Measurements from ENCODE around the gene AGAP5. TPM values are rescaled to one million over a fixed set of nuclear protein-coding genes. Genes with fewer than 3 reads are reported as not detected.
"Not testable (repeated sequence)": the region's sequence is repeated elsewhere in the genome, so short reads cannot be mapped to it uniquely, and the experiment has no call there.

Gene AGAP5
- total RNA-seq, 4 donors from 2014 or later: 2.1 to 10.1 (median 5.8) TPM

GRCh38 chr10:73689596-73689995 is 8.3 kb downstream of the AGAP5 start:
- DNase-seq (ENCODE audit: low spot score in 2 of 2); H3K9me3 ChIP-seq; H3K4me3 ChIP-seq; H3K4me1 ChIP-seq; H3K27ac ChIP-seq; H3K27me3 ChIP-seq; H3K36me3 ChIP-seq: not testable (repeated sequence)
- 100% methylated on average over 2 of the region's 28 CpGs for WGBS

GRCh38 chr10:73687641-73688040 is 10.3 kb downstream of the AGAP5 start:
- H3K27me3 ChIP-seq; H3K27ac ChIP-seq; H3K9me3 ChIP-seq; DNase-seq (ENCODE audit: low spot score in 2 of 2); H3K4me1 ChIP-seq; H3K4me3 ChIP-seq; H3K36me3 ChIP-seq: not testable (repeated sequence)
- 84% methylated on average over 1 of the region's 1 CpG for WGBS

GRCh38 chr10:73674546-73674945 is 23.4 kb downstream of the AGAP5 start:
- H3K27ac ChIP-seq; DNase-seq (ENCODE audit: low spot score in 2 of 2); H3K4me3 ChIP-seq; H3K9me3 ChIP-seq; H3K27me3 ChIP-seq; H3K36me3 ChIP-seq; H3K4me1 ChIP-seq: not testable (repeated sequence)
- 85% methylated on average over 4 of the region's 20 CpGs for WGBS

- not testable (repeated sequence) for H3K4me3 ChIP-seq; H3K27ac ChIP-seq; H3K9me3 ChIP-seq; H3K27me3 ChIP-seq; H3K36me3 ChIP-seq; H3K4me1 ChIP-seq; DNase-seq (ENCODE audit: low spot score in 2 of 2)
- 87% methylated on average over 4 of the region's 4 CpGs for WGBS
Observed at GRCh38 chr10:73668378-73668777, 29.5 kb downstream of the AGAP5 start.

GRCh38 chr10:73666153-73666809 is 31.6 kb downstream of the AGAP5 start:
- DNase-seq (ENCODE audit: low spot score in 2 of 2); H3K27ac ChIP-seq; H3K27me3 ChIP-seq; H3K36me3 ChIP-seq; H3K9me3 ChIP-seq; H3K4me3 ChIP-seq; H3K4me1 ChIP-seq: not testable (repeated sequence)
- 23% methylated on average over 2 of the region's 5 CpGs for WGBS

GRCh38 chr10:73665581-73665980 is 32.3 kb downstream of the AGAP5 start:
- H3K4me1 ChIP-seq; H3K36me3 ChIP-seq; H3K27ac ChIP-seq; H3K9me3 ChIP-seq; DNase-seq (ENCODE audit: low spot score in 2 of 2); H3K4me3 ChIP-seq; H3K27me3 ChIP-seq: not testable (repeated sequence)
- 93% methylated on average over 2 of the region's 3 CpGs for WGBS

- not testable (repeated sequence) for H3K4me1 ChIP-seq; H3K9me3 ChIP-seq; H3K27ac ChIP-seq; H3K36me3 ChIP-seq; DNase-seq (ENCODE audit: low spot score in 2 of 2); H3K4me3 ChIP-seq; H3K27me3 ChIP-seq
- WGBS: 84% methylated on average over 4 of the region's 13 CpGs
Observed at GRCh38 chr10:73664156-73665040, 33.5 kb downstream of the AGAP5 start.

- not testable (repeated sequence) for H3K4me3 ChIP-seq; H3K27ac ChIP-seq; H3K9me3 ChIP-seq; H3K27me3 ChIP-seq; H3K4me1 ChIP-seq; H3K36me3 ChIP-seq; DNase-seq (ENCODE audit: low spot score in 2 of 2)
- WGBS: 60% methylated on average over 3 of the region's 10 CpGs
Observed at GRCh38 chr10:73663621-73664020, 34.3 kb downstream of the AGAP5 start.

- H3K27me3 ChIP-seq; H3K9me3 ChIP-seq; H3K36me3 ChIP-seq; H3K4me3 ChIP-seq; H3K27ac ChIP-seq; H3K4me1 ChIP-seq; DNase-seq (ENCODE audit: low spot score in 2 of 2): not testable (repeated sequence)
- 86% methylated on average over 7 of the region's 7 CpGs for WGBS
Observed at GRCh38 chr10:73662705-73663104, 35.2 kb downstream of the AGAP5 start.

- 85% methylated on average over 5 of the region's 5 CpGs for WGBS
- Histone ChIP-seq H3K27ac (no peak within 1 kb of the TSS), H3K9me3 (no peaks in the 10 kb centered on the region), H3K36me3 (no peaks in the 10 kb centered on the region), H3K27me3 (no peaks in the 10 kb centered on the region), H3K4me1 (peaks cover 2% of the 10 kb centered on the region), H3K4me3 (no peak within 1 kb of the TSS)
- no peak for DNase-seq (ENCODE audit: low spot score in 2 of 2)
- TF ChIP-seq CTCF (IDR thresholded peaks at IDR 0.05) (no peak), POLR2A (IDR thresholded peaks at IDR 0.05) (no peak), EP300 (IDR thresholded peaks at IDR 0.05) (no peak), POLR2AphosphoS5 (IDR thresholded peaks at IDR 0.05) (no peak)
Observed at GRCh38 chr10:73655990-73656298, 42.0 kb downstream of the AGAP5 start, which contains the start of gene SYNPO2L. Gene SYNPO2L, minus strand, starts transcription at chr10:73656029. Its CDS starts 107 bp downstream, at chr10:73655922.

Measured in suprapubic skin (tissue), 4 donors.